ENCODE measurements around the gene GDPD4.

GDPD4 gene

DNA sequence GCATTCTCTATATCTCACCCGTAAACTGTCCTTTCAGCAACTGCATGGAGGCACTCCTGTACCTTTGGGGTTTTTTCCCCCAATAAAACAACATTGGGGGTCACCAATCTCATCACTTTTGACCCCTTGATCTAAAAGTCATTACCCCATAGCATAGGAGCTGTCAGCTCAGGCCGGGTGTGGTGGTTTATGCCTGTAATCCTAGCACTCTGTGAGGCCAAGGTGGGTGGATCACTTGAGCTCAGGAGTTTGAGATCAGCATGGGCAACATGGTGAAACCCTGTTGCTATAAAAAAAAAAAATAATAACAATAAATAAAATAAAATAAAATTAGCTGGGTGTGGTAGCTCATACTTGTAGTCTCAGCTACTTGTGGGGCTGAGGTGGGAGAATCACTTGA is 17.1 kb upstream of the GDPD4 start:
- H3K4me3 ChIP-seq (ENCODE audit: low read depth, low read length): no peak overlapping the region
- POLR2A ChIA-PET: no interaction called here
- CTCF ChIA-PET: no interaction called here
- no peak for DNase-seq (ENCODE audit: low read depth, low spot score)
- TF ChIP-seq, protein P1, sequence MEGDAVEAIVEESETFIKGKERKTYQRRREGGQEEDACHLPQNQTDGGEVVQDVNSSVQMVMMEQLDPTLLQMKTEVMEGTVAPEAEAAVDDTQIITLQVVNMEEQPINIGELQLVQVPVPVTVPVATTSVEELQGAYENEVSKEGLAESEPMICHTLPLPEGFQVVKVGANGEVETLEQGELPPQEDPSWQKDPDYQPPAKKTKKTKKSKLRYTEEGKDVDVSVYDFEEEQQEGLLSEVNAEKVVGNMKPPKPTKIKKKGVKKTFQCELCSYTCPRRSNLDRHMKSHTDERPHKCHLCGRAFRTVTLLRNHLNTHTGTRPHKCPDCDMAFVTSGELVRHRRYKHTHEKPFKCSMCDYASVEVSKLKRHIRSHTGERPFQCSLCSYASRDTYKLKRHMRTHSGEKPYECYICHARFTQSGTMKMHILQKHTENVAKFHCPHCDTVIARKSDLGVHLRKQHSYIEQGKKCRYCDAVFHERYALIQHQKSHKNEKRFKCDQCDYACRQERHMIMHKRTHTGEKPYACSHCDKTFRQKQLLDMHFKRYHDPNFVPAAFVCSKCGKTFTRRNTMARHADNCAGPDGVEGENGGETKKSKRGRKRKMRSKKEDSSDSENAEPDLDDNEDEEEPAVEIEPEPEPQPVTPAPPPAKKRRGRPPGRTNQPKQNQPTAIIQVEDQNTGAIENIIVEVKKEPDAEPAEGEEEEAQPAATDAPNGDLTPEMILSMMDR (IDR thresholded peaks at IDR 0.05; ENCODE audit: insufficient read depth, low read length, missing control alignments): no peak

DNA sequence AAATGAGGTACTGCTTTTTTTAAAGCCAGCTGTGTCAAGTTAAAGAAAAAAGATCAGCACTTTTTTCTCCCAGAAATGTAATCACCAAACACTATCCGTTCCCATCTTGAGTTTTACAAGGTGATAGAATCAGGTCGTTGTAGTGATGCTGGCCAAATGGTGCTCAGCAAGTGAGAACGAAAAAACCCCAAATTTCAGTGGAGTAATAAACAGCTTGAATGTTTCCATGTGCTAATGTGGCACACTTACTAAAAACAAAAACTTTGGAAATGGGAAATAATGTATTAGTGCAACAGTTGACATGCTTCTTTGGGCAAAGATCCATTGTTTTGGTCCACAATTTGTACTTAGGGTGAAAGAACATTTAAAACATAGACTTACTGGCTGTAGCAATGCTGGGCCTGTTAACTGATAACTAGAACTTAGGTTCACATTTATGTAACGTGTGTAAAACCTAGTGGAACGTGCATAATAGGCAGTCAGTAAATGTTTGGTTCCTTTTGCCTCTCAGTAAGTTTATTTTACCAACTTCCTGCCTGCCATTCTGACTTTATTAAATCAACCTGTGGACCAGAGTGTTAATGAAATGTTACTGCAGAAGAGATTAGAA is 15.4 kb upstream of the GDPD4 start:
- ChIA-PET POLR2A (no interaction called here), CTCF (interaction anchor here (1.2 to 1.3 kb wide), 2 partner anchors 24 to 31 kb away, joined by 3 to 4 read pairs; no protein-coding TSS in a partner anchor)
- no peak for DNase-seq (ENCODE audit: low read depth, low spot score)
- TF ChIP-seq, protein P1 (IDR thresholded peaks at IDR 0.05; ENCODE audit: insufficient read depth, low read length, missing control alignments): no peak
- H3K4me3 ChIP-seq (ENCODE audit: low read depth, low read length): no peak overlapping the region

GRCh38 chr11:77312107-77312506 is 10.6 kb upstream of the GDPD4 start:
- TF ChIP-seq, protein P1 (IDR thresholded peaks at IDR 0.05; ENCODE audit: insufficient read depth, low read length, missing control alignments): no peak
- POLR2A ChIA-PET: no interaction called here
- CTCF ChIA-PET: interaction anchor here (1.0 kb wide), 1 partner anchor 236 kb away, joined by 3 read pairs; no protein-coding TSS in a partner anchor
- no peak overlapping the region for H3K4me3 ChIP-seq (ENCODE audit: low read depth, low read length)
- no peak for DNase-seq (ENCODE audit: low read depth, low spot score)

GRCh38 chr11:77311701-77312100 is 10.2 kb upstream of the GDPD4 start:
- POLR2A ChIA-PET: no interaction called here
- CTCF ChIA-PET: interaction anchor here (1.0 kb wide), 1 partner anchor 237 kb away, joined by 3 read pairs; no protein-coding TSS in a partner anchor
- DNase-seq (ENCODE audit: low read depth, low spot score): no peak
- TF ChIP-seq, protein P1 (IDR thresholded peaks at IDR 0.05; ENCODE audit: insufficient read depth, low read length, missing control alignments): no peak
- H3K4me3 ChIP-seq (ENCODE audit: low read depth, low read length): no peak overlapping the region

- no peak overlapping the region for H3K4me3 ChIP-seq (ENCODE audit: low read depth, low read length)
- DNase-seq (ENCODE audit: low read depth, low spot score): no peak
- CTCF ChIA-PET: interaction anchor here (0.9 kb wide), 1 partner anchor 15 kb away, joined by 3 read pairs; no protein-coding TSS in a partner anchor
- TF ChIP-seq, protein P1 (IDR thresholded peaks at IDR 0.05; ENCODE audit: insufficient read depth, low read length, missing control alignments): no peak
- POLR2A ChIA-PET: no interaction called here
Observed at GRCh38 chr11:77310721-77311120, 9.2 kb upstream of the GDPD4 start.

- POLR2A ChIA-PET: no interaction called here
- no peak overlapping the region for H3K4me3 ChIP-seq (ENCODE audit: low read depth, low read length)
- DNase-seq (ENCODE audit: low read depth, low spot score): no peak
- CTCF ChIA-PET: no interaction called here
- TF ChIP-seq, protein P1 (IDR thresholded peaks at IDR 0.05; ENCODE audit: insufficient read depth, low read length, missing control alignments): no peak
Observed at GRCh38 chr11:77309401-77310085, 8.1 kb upstream of the GDPD4 start.
